ENCODE measurements around the gene INAFM1.

- TF ChIP-seq, protein P1, sequence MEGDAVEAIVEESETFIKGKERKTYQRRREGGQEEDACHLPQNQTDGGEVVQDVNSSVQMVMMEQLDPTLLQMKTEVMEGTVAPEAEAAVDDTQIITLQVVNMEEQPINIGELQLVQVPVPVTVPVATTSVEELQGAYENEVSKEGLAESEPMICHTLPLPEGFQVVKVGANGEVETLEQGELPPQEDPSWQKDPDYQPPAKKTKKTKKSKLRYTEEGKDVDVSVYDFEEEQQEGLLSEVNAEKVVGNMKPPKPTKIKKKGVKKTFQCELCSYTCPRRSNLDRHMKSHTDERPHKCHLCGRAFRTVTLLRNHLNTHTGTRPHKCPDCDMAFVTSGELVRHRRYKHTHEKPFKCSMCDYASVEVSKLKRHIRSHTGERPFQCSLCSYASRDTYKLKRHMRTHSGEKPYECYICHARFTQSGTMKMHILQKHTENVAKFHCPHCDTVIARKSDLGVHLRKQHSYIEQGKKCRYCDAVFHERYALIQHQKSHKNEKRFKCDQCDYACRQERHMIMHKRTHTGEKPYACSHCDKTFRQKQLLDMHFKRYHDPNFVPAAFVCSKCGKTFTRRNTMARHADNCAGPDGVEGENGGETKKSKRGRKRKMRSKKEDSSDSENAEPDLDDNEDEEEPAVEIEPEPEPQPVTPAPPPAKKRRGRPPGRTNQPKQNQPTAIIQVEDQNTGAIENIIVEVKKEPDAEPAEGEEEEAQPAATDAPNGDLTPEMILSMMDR (IDR thresholded peaks at IDR 0.05) = no peak
- no peak for TF ChIP-seq POLR2A (IDR thresholded peaks at IDR 0.05)
Observed at GRCh38 chr19:47258895-47259555, 15.7 kb upstream of the INAFM1 start.

Measured in lower leg skin (tissue), 3 donors.